Hepatocyte (in vitro differentiated cells): ENCODE measurements around the gene PPP4R3B. TPM values are rescaled to one million over a fixed set of nuclear protein-coding genes. Genes with fewer than 3 reads are reported as not detected.
"Not testable (repeated sequence)": the region's sequence is repeated elsewhere in the genome, so short reads cannot be mapped to it uniquely, and the experiment has no call there.

Source experiments
- DNase-seq: peaks from one replicate; pipeline ENCODE4 v3.0.0-alpha.2; 2016; ENCODE audit warnings: low spot score
- H2AFZ ChIP-seq: fragments of 200-600 bp; sonication (generic); 2 replicates; pipeline ENCODE4 v1.6.0; 2016; ENCODE audit warnings: antibody characterized with exemption, mild to moderate bottlenecking
- H3K27ac ChIP-seq: fragments of 200-600 bp; sonication (generic); 2 replicates; pipeline ENCODE4 v1.5.1; 2016; ENCODE audit warnings: mild to moderate bottlenecking
- H3K27me3 ChIP-seq: fragments of 200-600 bp; sonication (generic); 2 replicates; pipeline ENCODE4 v1.6.1; 2016
- H3K36me3 ChIP-seq: fragments of 200-600 bp; sonication (generic); replicated peaks from 2 replicates; pipeline ENCODE4 v1.5.1; 2016; ENCODE audit warnings: low read depth; ENCODE audit not compliant: insufficient read depth
- H3K4me1 ChIP-seq: fragments of 200-600 bp; sonication (generic); 2 replicates; pipeline ENCODE4 v1.5.1; 2016; ENCODE audit warnings: mild to moderate bottlenecking, moderate library complexity; ENCODE audit not compliant: insufficient read depth
- H3K4me2 ChIP-seq: fragments of 200-600 bp; sonication (generic); 2 replicates; pipeline ENCODE4 v1.6.0; 2016
- H3K4me3 ChIP-seq: fragments of 200-600 bp; sonication (generic); 2 replicates; pipeline ENCODE4 v1.5.1; 2016; ENCODE audit warnings: mild to moderate bottlenecking
- H3K79me2 ChIP-seq: fragments of 200-600 bp; sonication (generic); 2 replicates; pipeline ENCODE4 v1.6.0; 2017; ENCODE audit warnings: mild to moderate bottlenecking
- H3K9me2 ChIP-seq: fragments of 200-600 bp; sonication (generic); replicated peaks from 2 replicates; pipeline ENCODE4 v1.6.0; 2017; ENCODE audit warnings: mild to moderate bottlenecking; ENCODE audit not compliant: insufficient read depth
- H3K9me3 ChIP-seq: fragments of 200-600 bp; sonication (generic); 2 replicates; pipeline ENCODE4 v1.5.1; 2016; ENCODE audit warnings: low read depth, mild to moderate bottlenecking
- H4K20me1 ChIP-seq: fragments of 200-600 bp; sonication (generic); 2 replicates; pipeline ENCODE4 v1.6.0; 2016; ENCODE audit warnings: mild to moderate bottlenecking; ENCODE audit not compliant: insufficient read depth, poor library complexity, severe bottlenecking
- CTCF ChIP-seq: fragments of 200-600 bp; sonication (generic); IDR thresholded peaks from 2 replicates; pipeline ENCODE4 v1.5.1; 2016; ENCODE audit warnings: antibody characterized with exemption, mild to moderate bottlenecking; ENCODE audit not compliant: poor library complexity
- EZH2 ChIP-seq: fragments of 200-600 bp; sonication (generic); IDR thresholded peaks from 2 replicates; pipeline ENCODE4 v1.6.1; 2016; ENCODE audit warnings: antibody characterized with exemption, mild to moderate bottlenecking, borderline replicate concordance
- EZH2phosphoT487 ChIP-seq: fragments of 200-600 bp; sonication (generic); IDR thresholded peaks from one replicate; pipeline ENCODE4 v1.6.1; 2018; ENCODE audit warnings: antibody characterized with exemption, mild to moderate bottlenecking, low read depth, moderate library complexity; ENCODE audit not compliant: unreplicated experiment, severe bottlenecking
- WGBS: methylation state at CpG from one replicate; pipeline ENCODE4 v1.1.6; 2016; ENCODE audit warnings: low lambda C conversion rate; ENCODE audit errors: missing lambda C conversion rate; 5-methylcytosine and 5-hydroxymethylcytosine counted together
- polyA plus RNA-seq: library from polyadenylated mRNA; unstranded; fragments of >200 nt; fragmentation: Nextera tagmentation; extraction: Ambion mirVana; gene quantifications from 2 replicates; pipeline ENCODE4 v1.2.1, GENCODE V29; 2016
- total RNA-seq: library from RNA; depleted of rRNA; stranded (reverse); fragments of >200 nt; gene quantifications from 2 replicates; pipeline ENCODE4 v1.2.3, GENCODE V29; 2014

PPP4R3B gene
- total and polyA plus RNA-seq, 2 experiments from 2014 or later = 30.1 to 54.3 TPM

- Histone ChIP-seq H3K27ac (no peak overlapping the region), H3K9me3 (no peaks in the 10 kb centered on the region), H3K36me3 (no peaks in the 10 kb centered on the region), H3K4me3 (no peak overlapping the region), H3K79me2 (peaks cover 23% of the 10 kb centered on the region), H3K9me2 (no peaks in the 10 kb centered on the region), H3K4me2 (no peak overlapping the region), H2AFZ (no peak overlapping the region), H4K20me1 (no peaks in the 10 kb centered on the region), H3K27me3 (no peaks in the 10 kb centered on the region), H3K4me1 (no peaks in the 10 kb centered on the region)
- 91% methylated on average over 2 of the region's 2 CpGs for WGBS
- DNase-seq = no peak
- no peak for TF ChIP-seq EZH2
These were observed 31.9 kb downstream of the PPP4R3B start for GRCh38 chr2:55585451-55586080.

GRCh38 chr2:55581874-55582547 is 35.4 kb downstream of the PPP4R3B start:
- Histone ChIP-seq H3K9me2 (no peaks in the 10 kb centered on the region), H4K20me1 (no peaks in the 10 kb centered on the region), H3K36me3 (no peaks in the 10 kb centered on the region), H2AFZ (no peak overlapping the region), H3K27me3 (no peaks in the 10 kb centered on the region), H3K27ac (no peak overlapping the region), H3K79me2 (peaks cover 3% of the 10 kb centered on the region), H3K4me3 (no peak overlapping the region), H3K4me1 (no peaks in the 10 kb centered on the region), H3K4me2 (no peak overlapping the region), H3K9me3 (no peaks in the 10 kb centered on the region)
- DNase-seq = no peak
- WGBS = 95% methylated on average over 4 of the region's 4 CpGs
- no peak for TF ChIP-seq EZH2phosphoT487
- no peak for TF ChIP-seq EZH2
- no peak for TF ChIP-seq CTCF

- Histone ChIP-seq H3K9me2 (no peaks in the 10 kb centered on the region), H3K36me3 (no peaks in the 10 kb centered on the region), H3K27ac (no peak overlapping the region), H3K4me1 (no peaks in the 10 kb centered on the region), H3K27me3 (no peaks in the 10 kb centered on the region), H2AFZ (no peak overlapping the region), H3K4me3 (no peak overlapping the region), H4K20me1 (no peaks in the 10 kb centered on the region), H3K9me3 (no peaks in the 10 kb centered on the region), H3K4me2 (no peak overlapping the region), H3K79me2 (no peaks in the 10 kb centered on the region)
- DNase-seq = no peak
- WGBS = 98% methylated on average over 3 of the region's 3 CpGs
- TF ChIP-seq EZH2phosphoT487 (no peak), EZH2 (no peak), CTCF (peak; percentile 16)
These were observed 36.0 kb downstream of the PPP4R3B start for GRCh38 chr2:55581435-55581834.

GRCh38 chr2:55569002-55569401 is 48.4 kb downstream of the PPP4R3B start:
- not testable (repeated sequence) for H3K79me2 ChIP-seq, H4K20me1 ChIP-seq, H3K36me3 ChIP-seq, H2AFZ ChIP-seq, DNase-seq, H3K27ac ChIP-seq, H3K4me2 ChIP-seq, H3K4me3 ChIP-seq, H3K9me3 ChIP-seq, H3K9me2 ChIP-seq, H3K27me3 ChIP-seq, H3K4me1 ChIP-seq
- 96% methylated on average over 8 of the region's 8 CpGs for WGBS
